Type B pancreatic cell (in vitro differentiated cells): ENCODE results near the gene REEP3. TPM values are rescaled to one million over a fixed set of nuclear protein-coding genes. Genes with fewer than 3 reads are reported as not detected.
"Not testable (repeated sequence)": the region's sequence is repeated elsewhere in the genome, so short reads cannot be mapped to it uniquely, and the experiment has no call there.

ENCODE experiments used
- DNase-seq: peaks from one replicate; pipeline ENCODE4 v3.0.0; 2021; ENCODE audit warnings: mixed read lengths; ENCODE audit not compliant: unreplicated experiment; ENCODE audit errors: extremely low spot score
- H3K27ac Mint-ChIP-seq: 2 replicates; pipeline ENCODE4 v1.8.0; 2021; ENCODE audit warnings: mild to moderate bottlenecking, mixed read lengths
- H3K27me3 Mint-ChIP-seq: 2 replicates; pipeline ENCODE4 v1.8.0; 2021; ENCODE audit warnings: mixed read lengths
- H3K36me3 Mint-ChIP-seq: 2 replicates; pipeline ENCODE4 v1.8.0; 2021; ENCODE audit warnings: mixed read lengths
- H3K4me1 Mint-ChIP-seq: one replicate; pipeline ENCODE4 v1.8.0; 2021; ENCODE audit warnings: mixed read lengths; ENCODE audit not compliant: unreplicated experiment
- H3K4me3 Mint-ChIP-seq: 2 replicates; pipeline ENCODE4 v1.8.0; 2021; ENCODE audit warnings: mild to moderate bottlenecking, mixed read lengths
- H3K9me3 Mint-ChIP-seq: 2 replicates; pipeline ENCODE4 v1.8.0; 2021; ENCODE audit warnings: mixed read lengths
- CTCF ChIP-seq: fragments of 200-600 bp; sonication (generic); conservative IDR thresholded peaks from 2 replicates; pipeline ENCODE4 v1.5.0; 2021; ENCODE audit warnings: antibody characterized with exemption, mild to moderate bottlenecking
- total RNA-seq: library from RNA; stranded (reverse); gene quantifications from 2 replicates; pipeline ENCODE4 v1.2.1, GENCODE V29; 2021; ENCODE audit warnings: low replicate concordance

REEP3 gene
- total RNA-seq, 1 donor from 2014 or later, result 38.1 TPM

DNA sequence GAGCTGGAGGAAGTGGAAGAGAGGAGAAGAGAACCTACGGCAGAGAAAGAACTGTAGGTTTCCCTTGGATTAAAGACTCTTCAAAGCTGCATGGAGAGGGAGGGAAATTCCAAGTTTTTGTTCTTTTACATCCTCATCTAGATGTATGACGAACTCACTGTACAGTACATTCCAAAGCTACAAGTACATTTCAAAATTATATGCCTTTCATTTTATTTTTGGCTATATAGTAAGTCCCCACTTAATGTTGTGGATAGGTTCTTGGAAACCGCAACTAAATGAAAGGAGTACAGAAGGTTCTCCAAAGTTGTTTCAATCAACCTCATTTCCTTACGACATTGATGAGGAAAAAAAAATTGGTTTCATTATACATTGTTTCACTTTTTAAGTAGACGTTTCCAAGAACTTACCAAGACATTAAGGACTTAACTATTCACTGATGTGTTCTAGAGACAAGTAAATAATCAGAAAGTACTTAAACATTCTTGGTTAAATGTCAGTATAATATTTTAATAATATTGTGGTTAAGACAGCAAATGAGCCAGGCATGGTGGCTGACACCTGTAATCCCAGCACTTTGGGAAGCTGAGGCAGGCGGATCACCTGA, 39.3 kb upstream of the REEP3 start:
- TF ChIP-seq CTCF, result no peak
- peaks cover 4% of the 10 kb centered on the region for H3K36me3 Mint-ChIP-seq
- no peak for DNase-seq
- H3K27me3 Mint-ChIP-seq, result no peaks in the 10 kb centered on the region
- no peak overlapping the region for H3K27ac Mint-ChIP-seq
- no peaks in the 10 kb centered on the region for H3K9me3 Mint-ChIP-seq
- no peak overlapping the region for H3K4me3 Mint-ChIP-seq
- H3K4me1 Mint-ChIP-seq, result peaks cover 17% of the 10 kb centered on the region

DNA sequence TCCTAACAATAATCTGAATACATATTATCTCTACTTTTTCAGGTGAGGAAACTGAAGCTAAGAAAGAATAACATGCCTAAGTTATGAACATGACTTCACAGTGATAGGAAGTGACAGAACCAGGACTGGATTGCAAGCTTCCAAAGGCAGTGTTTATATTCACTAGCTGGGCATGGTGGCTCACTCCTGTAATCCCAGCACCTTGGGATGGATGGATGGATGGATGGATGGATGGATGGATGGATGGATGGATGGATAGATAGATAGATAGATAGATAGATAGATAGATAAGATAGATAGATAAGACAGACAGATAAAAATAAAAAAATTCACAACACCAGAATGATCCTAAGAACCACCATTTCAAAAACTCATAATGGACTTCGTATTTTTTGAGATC, 37.2 kb upstream of the REEP3 start:
- Mint-ChIP-seq H3K4me3 (no peak overlapping the region), H3K36me3 (peaks cover 4% of the 10 kb centered on the region), H3K27ac (no peak overlapping the region), H3K27me3 (no peaks in the 10 kb centered on the region), H3K4me1 (peaks cover 12% of the 10 kb centered on the region), H3K9me3 (no peaks in the 10 kb centered on the region)
- no peak for TF ChIP-seq CTCF
- no peak for DNase-seq

DNA sequence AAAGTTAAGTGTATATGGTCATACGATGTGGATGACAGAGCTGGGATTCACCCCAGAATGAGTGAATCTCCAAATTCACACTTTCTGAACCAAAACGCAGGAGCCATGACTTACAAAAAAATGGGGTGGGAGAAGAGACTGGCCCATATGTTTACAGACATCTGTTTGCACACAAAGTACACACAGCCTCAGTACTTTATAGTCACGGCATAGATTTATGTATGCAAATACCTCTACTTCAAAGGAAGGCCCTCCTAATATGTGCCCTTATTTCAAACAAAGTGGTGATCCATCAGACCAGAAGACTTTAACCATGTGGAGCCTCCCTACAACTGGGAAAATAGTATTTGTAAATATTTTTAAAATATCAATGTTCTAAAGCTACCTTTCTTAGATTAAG, 33.2 kb upstream of the REEP3 start:
- no peak for TF ChIP-seq CTCF
- H3K4me1 Mint-ChIP-seq, result peaks cover 11% of the 10 kb centered on the region
- no peak overlapping the region for H3K27ac Mint-ChIP-seq
- no peaks in the 10 kb centered on the region for H3K27me3 Mint-ChIP-seq
- peaks cover 8% of the 10 kb centered on the region for H3K36me3 Mint-ChIP-seq
- DNase-seq, result no peak
- H3K4me3 Mint-ChIP-seq, result no peak overlapping the region
- peaks cover 6% of the 10 kb centered on the region for H3K9me3 Mint-ChIP-seq

- Mint-ChIP-seq H3K36me3 (peaks cover 8% of the 10 kb centered on the region), H3K4me3 (no peak overlapping the region), H3K27ac (no peak overlapping the region), H3K27me3 (no peaks in the 10 kb centered on the region), H3K9me3 (peaks cover 6% of the 10 kb centered on the region), H3K4me1 (peaks cover 12% of the 10 kb centered on the region)
- DNase-seq, result no peak
- TF ChIP-seq CTCF, result no peak
These were observed 31.4 kb upstream of the REEP3 start for GRCh38 chr10:63489838-63490237.

DNA sequence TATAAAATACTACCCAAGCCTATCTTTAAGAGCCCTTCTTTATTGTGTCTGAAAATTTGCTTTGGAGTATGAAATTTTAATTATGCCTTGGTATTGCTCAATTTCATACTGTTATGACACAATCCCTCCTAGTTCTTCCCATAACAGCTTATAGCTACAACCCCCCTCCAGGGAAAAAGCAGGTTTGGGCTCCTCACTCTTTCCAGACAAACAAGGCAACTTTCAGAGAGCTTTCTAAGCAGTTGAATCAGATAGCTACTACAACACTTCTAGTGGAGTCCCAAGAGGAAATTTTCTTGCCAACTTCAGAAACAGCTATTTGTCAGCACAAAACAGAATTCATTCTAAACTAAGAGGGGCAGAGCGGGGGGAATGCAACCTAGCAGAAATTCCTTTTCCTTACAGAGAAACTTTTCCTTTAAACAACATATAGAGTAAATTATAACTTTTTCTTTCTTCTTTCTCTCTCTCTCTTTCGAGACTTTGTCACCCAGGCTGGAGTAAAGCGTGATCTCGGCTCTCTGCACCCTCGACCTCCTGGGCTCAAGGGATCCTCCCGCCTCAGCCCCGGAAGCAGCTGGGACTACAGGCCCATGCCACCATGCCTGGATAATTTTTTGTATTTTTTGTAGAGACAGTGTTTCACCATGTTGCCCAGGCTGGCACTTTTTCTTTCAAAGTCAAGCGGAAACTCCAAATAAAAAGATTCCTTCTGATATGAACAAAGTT, 29.4 kb upstream of the REEP3 start:
- peaks cover 20% of the 10 kb centered on the region for H3K36me3 Mint-ChIP-seq
- peaks cover 6% of the 10 kb centered on the region for H3K9me3 Mint-ChIP-seq
- H3K27me3 Mint-ChIP-seq, result no peaks in the 10 kb centered on the region
- TF ChIP-seq CTCF, result no peak
- H3K27ac Mint-ChIP-seq, result peak overlapping the region; percentile 65
- peak overlapping the region; percentile 21 for H3K4me3 Mint-ChIP-seq
- peaks cover 15% of the 10 kb centered on the region for H3K4me1 Mint-ChIP-seq
- no peak for DNase-seq

DNA sequence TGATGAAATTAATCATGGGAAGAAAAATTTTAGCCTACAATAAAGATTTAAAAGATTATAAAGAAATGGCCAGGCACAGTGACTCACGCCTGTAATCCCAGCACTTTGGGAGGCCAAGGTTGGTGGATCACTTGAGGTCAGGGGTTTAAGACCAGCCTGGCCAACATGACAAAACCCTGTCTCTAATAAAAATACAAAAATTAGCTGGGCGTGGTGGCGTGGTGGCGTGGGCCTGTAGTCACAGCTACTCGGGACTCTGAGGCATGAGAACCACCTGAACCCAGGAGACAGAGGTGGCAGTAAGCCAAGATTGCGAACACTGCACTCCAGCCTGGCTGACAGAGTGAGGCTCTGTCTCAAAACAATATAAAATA, 28.9 kb upstream of the REEP3 start:
- DNase-seq, H3K4me3 Mint-ChIP-seq, H3K27ac Mint-ChIP-seq: not testable (repeated sequence)

More for the DNA sequence above, 28.9 kb upstream of the REEP3 start:
- Mint-ChIP-seq H3K36me3 (peaks cover 22% of the 10 kb centered on the region), H3K4me1 (peaks cover 18% of the 10 kb centered on the region)
- H3K27me3 Mint-ChIP-seq, H3K9me3 Mint-ChIP-seq: not testable (repeated sequence)
